AG10803 (cell line): ENCODE results near the gene SAXO2.
A peak's percentile ranks its signal among the peaks of the same experiment; 100 is the strongest.
"Not testable (repeated sequence)": the region's sequence is repeated elsewhere in the genome, so short reads cannot be mapped to it uniquely, and the experiment has no call there.

Source experiments
- DNase-seq: peaks from one replicate; pipeline ENCODE4 v3.0.0; 2010; ENCODE audit warnings: low read depth
- H3K4me3 ChIP-seq: 2 replicates; pipeline ENCODE4 v1.5.1; 2011; ENCODE audit warnings: mild to moderate bottlenecking, low read length, control low read depth
- TF ChIP-seq, protein P1 (sequence below): conservative IDR thresholded peaks from 2 replicates; pipeline ENCODE4 v1.5.1; 2011; ENCODE audit warnings: mild to moderate bottlenecking, low read length, control low read depth, inconsistent platforms

Gene SAXO2

DNA sequence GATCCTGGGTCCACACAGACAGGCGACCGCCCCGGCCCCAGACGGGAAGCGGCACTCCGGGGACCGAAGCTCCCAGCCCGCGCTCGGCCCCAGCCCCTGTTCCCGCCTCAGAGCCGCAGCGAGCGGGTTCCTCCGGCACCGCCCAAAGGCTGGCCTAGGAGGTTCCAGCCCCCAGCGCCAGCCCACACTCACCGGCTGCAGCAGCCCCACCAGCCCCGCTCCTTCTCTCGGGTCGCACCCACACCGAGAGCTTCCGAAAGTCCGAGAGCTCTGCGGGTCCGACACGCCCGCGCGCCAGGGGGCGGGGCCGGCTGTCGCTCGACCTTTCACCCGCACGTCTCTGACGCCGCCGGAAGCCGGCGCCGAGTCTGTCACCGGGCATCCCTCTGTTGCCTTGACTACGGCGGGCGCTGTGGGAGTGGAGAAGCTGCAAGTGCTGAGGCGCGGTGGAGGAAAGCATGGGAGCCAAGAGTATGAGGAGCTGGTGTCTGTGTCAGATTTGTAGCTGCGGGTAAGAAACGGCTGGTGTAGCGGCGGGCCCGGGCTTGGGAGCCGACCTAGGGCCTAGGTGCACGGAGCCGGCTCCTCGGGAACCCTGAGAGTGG is at the start of gene SAXO2, which contains the start of gene EFL1:
Gene SAXO2, plus strand, starts transcription at position 397 of the 605 bp plus-strand sequence. Its CDS starts 62 bp downstream, at position 459.
Gene EFL1, minus strand, starts transcription at position 313 of the 605 bp plus-strand sequence. CDS start 956 bp downstream, outside the sequence.
- peak; percentile 82 for DNase-seq
- TF ChIP-seq, protein P1, sequence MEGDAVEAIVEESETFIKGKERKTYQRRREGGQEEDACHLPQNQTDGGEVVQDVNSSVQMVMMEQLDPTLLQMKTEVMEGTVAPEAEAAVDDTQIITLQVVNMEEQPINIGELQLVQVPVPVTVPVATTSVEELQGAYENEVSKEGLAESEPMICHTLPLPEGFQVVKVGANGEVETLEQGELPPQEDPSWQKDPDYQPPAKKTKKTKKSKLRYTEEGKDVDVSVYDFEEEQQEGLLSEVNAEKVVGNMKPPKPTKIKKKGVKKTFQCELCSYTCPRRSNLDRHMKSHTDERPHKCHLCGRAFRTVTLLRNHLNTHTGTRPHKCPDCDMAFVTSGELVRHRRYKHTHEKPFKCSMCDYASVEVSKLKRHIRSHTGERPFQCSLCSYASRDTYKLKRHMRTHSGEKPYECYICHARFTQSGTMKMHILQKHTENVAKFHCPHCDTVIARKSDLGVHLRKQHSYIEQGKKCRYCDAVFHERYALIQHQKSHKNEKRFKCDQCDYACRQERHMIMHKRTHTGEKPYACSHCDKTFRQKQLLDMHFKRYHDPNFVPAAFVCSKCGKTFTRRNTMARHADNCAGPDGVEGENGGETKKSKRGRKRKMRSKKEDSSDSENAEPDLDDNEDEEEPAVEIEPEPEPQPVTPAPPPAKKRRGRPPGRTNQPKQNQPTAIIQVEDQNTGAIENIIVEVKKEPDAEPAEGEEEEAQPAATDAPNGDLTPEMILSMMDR, result no peak
- peak within 1 kb of the TSS; percentile 81 for H3K4me3 ChIP-seq

DNA sequence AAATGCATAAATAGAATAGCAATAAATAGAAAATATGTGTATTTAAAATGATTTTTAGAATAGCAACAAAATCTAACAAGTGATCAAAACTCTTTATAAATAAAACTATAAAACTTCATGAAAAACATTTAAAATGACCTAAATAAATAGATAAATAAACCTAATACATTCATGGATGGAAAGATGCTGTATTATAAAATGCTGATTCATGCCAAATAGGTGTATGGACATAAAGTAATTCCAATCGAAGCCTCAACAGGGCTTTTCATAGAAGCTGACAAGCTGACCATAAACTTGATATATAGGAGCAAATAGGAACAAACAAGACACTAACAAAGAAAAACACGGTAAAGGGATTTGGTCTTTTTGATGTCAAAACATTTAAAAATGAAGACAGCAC is 46.5 kb upstream of the SAXO2 start:
- not testable (repeated sequence) for H3K4me3 ChIP-seq, DNase-seq

GRCh38 chr15:82221535-82221934 is 41.1 kb upstream of the SAXO2 start:
- DNase-seq, H3K4me3 ChIP-seq: not testable (repeated sequence)
- TF ChIP-seq, protein P1, result peak; percentile 26

GRCh38 chr15:82228750-82229149 is 33.9 kb upstream of the SAXO2 start:
- no peak for DNase-seq
- H3K4me3 ChIP-seq, result no peak overlapping the region
- TF ChIP-seq, protein P1, result no peak

DNA sequence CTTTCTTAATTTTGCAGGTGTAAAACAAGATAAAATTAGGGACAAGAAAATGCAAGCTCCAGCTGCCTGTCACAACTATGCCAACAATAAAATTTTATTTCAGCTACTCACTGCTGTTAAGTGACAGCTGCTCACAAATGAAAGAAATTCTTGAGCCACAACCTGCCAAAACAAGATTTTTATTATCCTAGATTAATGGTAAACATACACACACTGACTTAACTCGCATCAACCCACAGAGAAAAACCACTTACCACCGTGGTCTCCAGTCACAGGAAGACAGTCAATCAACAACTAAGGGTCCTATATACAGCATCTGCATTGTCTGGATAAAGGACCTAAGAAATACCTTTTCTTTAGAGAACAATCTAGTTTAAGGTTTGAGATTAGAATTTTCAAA is 31.4 kb upstream of the SAXO2 start:
- DNase-seq, result no peak
- TF ChIP-seq, protein P1, result no peak
- H3K4me3 ChIP-seq, result no peak overlapping the region

DNA sequence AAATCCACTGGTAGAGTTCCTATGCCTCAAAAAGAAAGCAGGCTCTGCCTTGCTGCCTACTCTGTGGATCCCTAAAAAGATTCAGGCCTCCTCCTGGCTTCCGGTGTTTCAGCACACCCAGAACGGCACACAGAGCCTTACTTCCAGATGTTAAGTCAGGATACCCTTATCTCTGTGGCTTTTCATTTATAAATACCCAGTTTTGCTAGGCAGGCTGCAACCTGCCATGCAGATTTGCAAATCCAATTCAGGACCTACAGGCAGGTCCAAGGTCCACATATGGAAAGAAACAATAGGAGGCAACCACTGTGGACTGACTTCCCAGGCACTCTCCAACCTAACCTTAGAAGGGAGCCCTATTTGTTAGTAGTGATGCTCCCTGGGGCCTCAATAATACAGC is 30.8 kb upstream of the SAXO2 start:
- no peak for DNase-seq
- H3K4me3 ChIP-seq, result no peak overlapping the region
- TF ChIP-seq, protein P1, result no peak

DNA sequence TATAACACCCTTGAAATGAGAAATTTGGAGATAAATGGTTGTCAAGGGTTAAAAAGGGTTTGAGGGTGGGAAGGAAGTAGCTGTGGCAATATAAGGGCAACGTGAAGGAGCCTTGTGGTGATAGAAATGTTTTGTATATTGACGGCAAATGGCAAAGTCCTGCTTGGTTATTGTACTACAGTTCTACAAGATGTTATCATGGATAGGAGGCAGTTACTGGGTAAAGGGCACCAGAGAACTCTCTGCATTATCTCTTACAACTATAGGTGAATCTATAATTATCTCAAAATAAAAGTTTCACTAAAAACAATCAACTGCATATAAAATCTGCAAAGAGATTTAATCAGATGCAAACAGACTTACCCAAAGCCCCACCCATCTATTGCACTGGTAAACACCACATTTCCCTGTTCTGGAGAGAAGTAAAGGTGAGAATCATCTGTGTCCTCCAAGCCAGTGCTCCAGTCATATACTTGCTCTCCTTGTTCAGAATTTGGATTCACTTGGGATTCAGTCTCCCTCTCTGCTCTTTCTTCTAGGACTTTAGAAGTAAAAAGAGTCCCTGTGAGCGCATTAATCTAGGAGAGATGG is 24.6 kb upstream of the SAXO2 start:
- DNase-seq, H3K4me3 ChIP-seq: not testable (repeated sequence)

DNA sequence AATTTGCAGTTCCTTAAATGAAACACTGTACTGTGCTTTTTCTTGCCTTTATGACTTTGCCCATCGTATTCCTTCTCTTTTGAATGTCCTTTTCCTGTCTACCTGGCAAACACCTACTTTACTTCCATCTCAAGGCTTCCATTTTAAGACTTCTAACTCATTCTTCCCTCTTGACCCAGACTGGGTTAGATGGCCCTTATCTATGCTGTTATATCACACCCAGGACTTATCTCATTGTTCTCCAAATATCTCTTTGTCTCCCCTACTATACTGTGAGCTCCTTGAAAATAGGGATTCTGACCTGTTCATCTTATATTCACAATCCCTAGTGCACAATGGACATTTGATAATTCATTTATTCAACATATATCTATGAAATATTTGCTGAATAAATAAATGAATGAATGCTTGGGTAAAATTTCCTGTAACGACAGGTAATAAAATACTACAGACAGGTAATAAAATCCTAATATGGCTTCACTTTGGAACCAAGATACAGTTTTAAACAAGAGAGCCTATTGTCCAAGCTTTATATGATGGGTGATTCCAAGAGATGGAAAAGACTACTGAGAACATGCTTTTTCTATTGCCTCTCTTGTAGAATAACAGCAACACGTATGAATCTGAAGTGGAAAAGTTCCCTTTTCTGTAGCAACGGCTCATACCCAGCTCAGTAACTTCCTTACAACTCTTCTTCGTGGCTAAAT is 22.8 kb upstream of the SAXO2 start:
- DNase-seq, result no peak
- H3K4me3 ChIP-seq, result no peak overlapping the region
- TF ChIP-seq, protein P1, result no peak

DNA sequence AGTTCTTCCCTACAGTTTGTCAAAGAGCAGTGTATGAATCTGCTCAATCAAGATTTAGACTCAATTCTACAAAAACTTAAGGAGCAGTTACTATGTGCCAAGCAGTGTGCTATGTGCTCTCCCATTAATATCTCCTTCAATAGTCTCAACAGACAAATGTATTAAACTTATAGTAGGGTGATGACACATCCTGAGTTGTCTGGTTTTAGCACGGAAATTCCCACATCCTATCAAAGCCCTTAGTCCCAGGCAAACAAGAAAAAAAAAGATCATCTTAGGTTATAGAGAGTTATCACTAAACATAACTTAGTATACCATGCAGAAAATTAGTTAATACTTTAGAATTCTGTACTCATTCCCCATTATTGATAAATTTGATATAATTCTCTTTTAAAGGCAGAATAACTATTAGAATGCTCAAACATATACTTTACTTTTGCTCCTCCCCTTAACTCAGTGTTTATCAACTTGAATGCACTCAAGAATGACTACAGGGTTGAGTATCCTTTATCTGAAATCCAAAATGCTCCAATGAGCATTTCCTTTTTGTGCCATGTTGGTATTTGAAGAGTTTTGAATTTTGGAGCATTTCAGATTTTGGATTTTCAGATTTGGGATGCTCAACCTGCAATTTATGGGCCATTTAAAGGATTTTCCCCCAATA is 20.6 kb upstream of the SAXO2 start:
- DNase-seq, result peak; percentile 27
- H3K4me3 ChIP-seq, result not testable (repeated sequence)

- not testable (repeated sequence) for H3K4me3 ChIP-seq, DNase-seq
Measured at GRCh38 chr15:82243644-82244043, 19.0 kb upstream of the SAXO2 start.

DNA sequence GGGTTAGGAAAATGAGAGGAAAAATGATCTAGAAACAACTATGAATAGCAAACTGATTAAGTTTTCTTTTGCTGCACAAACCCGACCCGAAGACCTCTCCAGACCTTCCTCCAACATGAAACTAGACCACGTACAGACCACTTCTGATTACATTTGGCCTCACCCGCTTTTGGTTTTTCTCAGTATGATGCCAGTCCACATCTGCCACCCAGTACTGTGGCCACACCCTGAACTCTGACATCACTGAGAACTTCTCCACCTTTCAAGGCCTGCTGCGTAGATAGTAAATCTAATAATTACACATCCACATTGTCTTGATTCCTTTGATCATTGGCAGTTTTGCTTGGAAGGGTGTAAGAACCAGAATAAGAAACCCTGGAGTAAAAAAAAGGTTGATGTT is 16.7 kb upstream of the SAXO2 start:
- not testable (repeated sequence) for H3K4me3 ChIP-seq

More for the DNA sequence above, 16.7 kb upstream of the SAXO2 start:
- not testable (repeated sequence) for DNase-seq
